ENCODE measurements around the gene CPZ. TPM values are rescaled to one million over a fixed set of nuclear protein-coding genes. Genes with fewer than 3 reads are reported as not detected.

The CPZ gene
- total RNA-seq, 1 experiment from 2014 or later, result 37.3 TPM

DNA sequence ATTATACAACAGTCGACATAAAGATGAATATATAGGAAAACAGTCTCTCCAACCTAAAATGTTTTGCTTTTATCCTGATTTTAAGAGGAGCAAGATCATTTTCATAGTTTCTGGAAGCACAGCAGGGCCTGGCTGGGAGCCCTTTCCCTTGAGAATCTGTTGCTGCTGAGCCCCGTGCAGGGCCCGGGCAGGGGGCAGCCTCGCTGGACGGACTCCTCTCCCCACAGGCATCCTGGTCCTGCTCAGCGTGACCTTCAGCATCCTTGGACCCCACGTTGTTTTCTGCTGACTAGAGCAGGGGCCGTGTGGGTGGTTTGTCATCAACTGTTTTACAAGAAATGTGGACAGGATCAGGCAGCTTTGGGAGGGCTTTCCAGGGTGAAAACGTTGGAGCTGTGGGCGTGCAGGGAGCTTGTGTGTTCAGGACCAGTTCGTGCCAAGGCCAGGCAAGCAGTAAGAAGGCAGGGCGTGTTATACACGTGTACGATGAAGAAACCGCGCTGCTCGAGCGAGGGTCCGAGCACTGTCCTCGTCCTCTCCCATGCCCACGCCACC, 25.0 kb downstream of the CPZ start:
- TF ChIP-seq, protein P1, sequence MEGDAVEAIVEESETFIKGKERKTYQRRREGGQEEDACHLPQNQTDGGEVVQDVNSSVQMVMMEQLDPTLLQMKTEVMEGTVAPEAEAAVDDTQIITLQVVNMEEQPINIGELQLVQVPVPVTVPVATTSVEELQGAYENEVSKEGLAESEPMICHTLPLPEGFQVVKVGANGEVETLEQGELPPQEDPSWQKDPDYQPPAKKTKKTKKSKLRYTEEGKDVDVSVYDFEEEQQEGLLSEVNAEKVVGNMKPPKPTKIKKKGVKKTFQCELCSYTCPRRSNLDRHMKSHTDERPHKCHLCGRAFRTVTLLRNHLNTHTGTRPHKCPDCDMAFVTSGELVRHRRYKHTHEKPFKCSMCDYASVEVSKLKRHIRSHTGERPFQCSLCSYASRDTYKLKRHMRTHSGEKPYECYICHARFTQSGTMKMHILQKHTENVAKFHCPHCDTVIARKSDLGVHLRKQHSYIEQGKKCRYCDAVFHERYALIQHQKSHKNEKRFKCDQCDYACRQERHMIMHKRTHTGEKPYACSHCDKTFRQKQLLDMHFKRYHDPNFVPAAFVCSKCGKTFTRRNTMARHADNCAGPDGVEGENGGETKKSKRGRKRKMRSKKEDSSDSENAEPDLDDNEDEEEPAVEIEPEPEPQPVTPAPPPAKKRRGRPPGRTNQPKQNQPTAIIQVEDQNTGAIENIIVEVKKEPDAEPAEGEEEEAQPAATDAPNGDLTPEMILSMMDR (conservative IDR thresholded peaks at IDR 0.05), result no peak
- H4K20me1 ChIP-seq (ENCODE audit: control insufficient read depth, insufficient read depth, insufficient read length), result no peaks in the 10 kb centered on the region
- H3K27ac Mint-ChIP-seq, result peak overlapping the region in 1 of 3 experiments; percentile 28; a peak in 1 of 7 replicates
- H3K18ac ChIP-seq (ENCODE audit: insufficient read length, low read depth, low read length), result no peak overlapping the region
- H3K9ac ChIP-seq (ENCODE audit: extremely low read depth, insufficient read length, low read length), result no peak overlapping the region
- no peak overlapping the region for H3K4me2 ChIP-seq (ENCODE audit: insufficient read depth, insufficient read length, low read length)
- no peak overlapping the region for H2BK15ac ChIP-seq (ENCODE audit: low read depth, low read length)
- H2BK12ac ChIP-seq (ENCODE audit: insufficient read length, low read depth, low read length), result no peak overlapping the region
- H3K9me3 ChIP-seq (ENCODE audit: control insufficient read depth, low read depth, low read length), result no peaks in the 10 kb centered on the region
- no peak overlapping the region for H2AK5ac ChIP-seq (ENCODE audit: insufficient read length, low read length)
- H3K56ac ChIP-seq (ENCODE audit: insufficient read length, low read depth, low read length), result no peak overlapping the region
- no peak overlapping the region for H4K8ac ChIP-seq (replicated peaks; ENCODE audit: insufficient read length, low read depth, low read length)
- H2BK120ac ChIP-seq (ENCODE audit: low read depth, low read length, poor library complexity, severe bottlenecking), result no peak overlapping the region
- no peak overlapping the region for H2BK20ac ChIP-seq (ENCODE audit: low read depth, low read length, poor library complexity, severe bottlenecking)
- H3K79me1 ChIP-seq (ENCODE audit: insufficient read depth, low read depth, low read length, poor library complexity, severe bottlenecking), result no peaks in the 10 kb centered on the region
- H4K5ac ChIP-seq (ENCODE audit: insufficient read length, low read depth, low read length), result peak overlapping the region; percentile 12
- H3K23ac ChIP-seq (ENCODE audit: insufficient read length, low read depth, low read length), result no peak overlapping the region
- H2AFZ ChIP-seq (ENCODE audit: low read length), result no peak overlapping the region
- no peaks in the 10 kb centered on the region for H3K4me1 ChIP-seq (ENCODE audit: insufficient read depth, low read length)
- H3K9me3 Mint-ChIP-seq, result no peaks in the 10 kb centered on the region
- H3K27ac ChIP-seq (ENCODE audit: insufficient read length, low read depth, low read length), result no peak overlapping the region
- no peak overlapping the region for H2BK5ac ChIP-seq (ENCODE audit: insufficient read length, low read length)
- WGBS (ENCODE audit: extremely low coverage, insufficient read length, low lambda C conversion rate), result no CpG with 5 or more reads among the region's 21 CpGs
- H3K4me1 Mint-ChIP-seq, result no peaks in the 10 kb centered on the region
- H3K36me3 Mint-ChIP-seq (ENCODE audit: insufficient read depth in 1 of 3, low read depth in 3 of 3), result peaks cover 0 to 53% (median 41%) of the 10 kb centered on the region in 3 experiments; a peak in 5 of 7 replicates
- H3K14ac ChIP-seq (ENCODE audit: insufficient read depth, low read length), result no peak overlapping the region
- H3K27me3 ChIP-seq (ENCODE audit: insufficient read depth, low read length), result no peaks in the 10 kb centered on the region
- DNase-seq, result no peak
- no peaks in the 10 kb centered on the region for H3K23me2 ChIP-seq (ENCODE audit: insufficient read length, low read depth, low read length, poor library complexity, severe bottlenecking)
- no peak overlapping the region for H3T11ph ChIP-seq (ENCODE audit: low read length)
- peaks cover 2% of the 10 kb centered on the region; the same call in 1 of the 2 replicates for H3K27me3 Mint-ChIP-seq (ENCODE audit: low read depth)
- no peaks in the 10 kb centered on the region for H3K79me2 ChIP-seq (ENCODE audit: insufficient read depth, low read length)
- no peak overlapping the region for H4K91ac ChIP-seq (ENCODE audit: insufficient read length, low read depth, low read length)
- no peak overlapping the region for H3K4ac ChIP-seq (ENCODE audit: low read depth, low read length)
- H3K4me3 Mint-ChIP-seq, result no peak overlapping the region; a peak in 1 of 5 replicates
